GM21529 (cell line): ENCODE measurements around the gene POLR2J.

Source experiments
- ATAC-seq: cut with Tn5 transposase; IDR thresholded peaks from one replicate; pipeline ENCODE4 v1.9.1; 2021; ENCODE audit not compliant: unreplicated experiment

Gene POLR2J

DNA sequence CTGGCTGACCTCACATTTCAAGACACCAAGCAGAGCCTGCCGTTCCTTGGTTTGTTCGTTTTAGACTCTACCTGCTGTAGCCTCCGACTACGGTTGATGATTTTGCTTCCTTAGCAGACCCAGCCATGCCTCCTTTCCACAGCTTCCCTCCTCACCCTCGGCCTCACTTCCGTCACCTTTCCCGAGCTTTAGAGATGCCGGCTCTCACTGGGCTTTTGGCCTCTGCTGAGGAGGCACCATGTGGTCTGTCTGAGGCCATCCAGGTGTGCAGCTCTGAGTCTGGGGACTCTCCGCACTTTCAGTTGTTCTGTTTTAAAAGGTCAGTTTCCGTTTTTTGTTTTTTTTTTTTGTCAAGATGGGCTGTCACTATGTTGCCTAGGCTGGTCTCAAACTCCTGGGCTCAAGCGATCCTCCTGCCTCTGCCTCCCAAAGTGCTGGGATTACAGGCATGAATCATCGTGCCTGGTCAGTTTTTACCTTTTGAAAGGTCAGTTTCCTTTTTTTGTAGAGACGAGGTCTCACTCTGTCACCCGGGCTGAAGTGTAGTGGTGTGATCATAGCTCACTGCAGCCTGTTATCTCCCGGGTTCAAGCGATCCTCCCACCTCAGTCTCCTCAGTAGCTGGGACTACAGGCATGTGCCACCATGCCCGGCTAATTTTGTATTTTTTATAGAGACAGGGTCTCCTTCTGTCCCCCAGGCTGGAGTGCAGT is 33.6 kb downstream of the POLR2J start:
- peak; percentile 38 for ATAC-seq

DNA sequence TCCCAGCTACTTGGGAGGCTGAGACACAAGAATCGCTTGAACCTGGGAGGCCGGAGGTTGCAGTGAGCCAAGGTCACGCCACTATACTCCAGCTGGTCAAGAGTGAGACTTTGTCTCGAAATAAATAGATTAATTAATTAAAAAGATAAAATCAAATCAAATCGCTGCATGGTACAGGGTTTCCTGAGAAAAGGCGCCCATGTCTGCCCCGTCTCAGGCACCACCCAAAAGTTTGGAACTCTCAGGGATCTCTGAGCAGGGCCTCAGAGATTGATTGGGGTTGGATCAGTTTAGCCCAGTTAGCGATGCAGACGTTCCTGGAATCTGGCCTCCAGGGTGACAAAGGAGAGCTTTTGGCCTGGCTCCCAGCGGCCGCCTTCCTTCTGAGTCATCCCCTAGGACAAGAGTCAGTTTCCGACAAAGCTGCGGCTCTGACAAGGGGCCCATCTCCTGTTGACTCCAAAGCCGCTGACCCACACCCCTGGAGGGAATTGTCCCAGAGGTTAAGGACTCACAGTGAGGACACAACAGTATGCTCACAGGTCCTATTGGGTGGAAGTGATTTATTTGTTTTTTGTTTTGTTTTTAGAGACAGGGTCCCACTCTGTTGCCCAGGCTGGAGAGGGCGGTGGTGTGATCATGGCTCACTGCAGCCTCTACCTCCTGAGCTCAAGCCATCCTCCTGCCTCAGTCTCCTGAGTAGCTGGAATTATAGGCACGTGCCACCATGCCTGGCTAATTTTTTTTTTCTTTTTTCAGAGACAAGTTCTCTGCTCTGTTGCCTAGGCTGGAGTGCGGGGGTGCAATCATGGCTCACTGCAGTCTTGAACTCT is 38.5 kb downstream of the POLR2J start:
- no peak for ATAC-seq

DNA sequence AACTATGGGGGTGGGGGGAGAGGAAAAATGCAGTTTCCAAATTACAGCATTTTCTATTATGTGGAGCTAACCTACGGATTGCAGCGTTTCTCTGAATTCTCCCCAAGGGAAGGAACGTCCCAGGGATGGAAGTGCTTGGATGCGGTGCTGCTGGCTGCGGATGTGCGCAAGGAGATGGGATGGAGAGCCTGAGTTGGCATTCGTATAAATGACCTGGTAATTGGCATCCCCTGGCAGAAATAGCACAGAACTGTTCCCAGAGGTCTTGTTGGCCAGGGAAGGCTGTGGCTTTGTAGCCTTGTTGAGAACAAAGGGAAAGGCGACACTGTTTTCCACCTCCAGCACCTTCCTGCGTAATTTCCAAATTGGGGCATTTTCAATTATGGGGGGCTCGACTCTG is 42.6 kb downstream of the POLR2J start:
- ATAC-seq, result no peak

DNA sequence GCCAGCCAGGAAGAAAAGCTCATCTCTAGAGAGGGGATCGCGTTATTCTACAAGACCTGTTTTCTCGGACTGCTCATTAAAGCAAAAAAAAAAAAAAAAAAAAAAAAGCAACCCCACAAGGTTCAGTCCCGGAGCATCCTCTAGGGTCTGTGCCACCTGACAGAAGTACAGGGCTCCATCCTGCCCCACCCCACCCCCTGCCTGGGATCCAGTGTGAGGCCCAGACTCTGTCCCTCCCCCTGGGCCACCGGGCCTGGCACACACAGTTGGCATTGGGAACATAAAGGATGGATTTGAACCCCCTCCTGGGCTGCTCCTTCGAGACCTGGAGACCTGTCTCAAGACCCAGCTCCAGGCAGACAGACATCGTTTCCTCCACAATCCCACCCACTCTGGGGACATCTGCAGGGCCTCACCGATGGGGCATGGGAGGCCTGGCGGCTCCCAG is 44.7 kb downstream of the POLR2J start:
- ATAC-seq, result peak; percentile 9

DNA sequence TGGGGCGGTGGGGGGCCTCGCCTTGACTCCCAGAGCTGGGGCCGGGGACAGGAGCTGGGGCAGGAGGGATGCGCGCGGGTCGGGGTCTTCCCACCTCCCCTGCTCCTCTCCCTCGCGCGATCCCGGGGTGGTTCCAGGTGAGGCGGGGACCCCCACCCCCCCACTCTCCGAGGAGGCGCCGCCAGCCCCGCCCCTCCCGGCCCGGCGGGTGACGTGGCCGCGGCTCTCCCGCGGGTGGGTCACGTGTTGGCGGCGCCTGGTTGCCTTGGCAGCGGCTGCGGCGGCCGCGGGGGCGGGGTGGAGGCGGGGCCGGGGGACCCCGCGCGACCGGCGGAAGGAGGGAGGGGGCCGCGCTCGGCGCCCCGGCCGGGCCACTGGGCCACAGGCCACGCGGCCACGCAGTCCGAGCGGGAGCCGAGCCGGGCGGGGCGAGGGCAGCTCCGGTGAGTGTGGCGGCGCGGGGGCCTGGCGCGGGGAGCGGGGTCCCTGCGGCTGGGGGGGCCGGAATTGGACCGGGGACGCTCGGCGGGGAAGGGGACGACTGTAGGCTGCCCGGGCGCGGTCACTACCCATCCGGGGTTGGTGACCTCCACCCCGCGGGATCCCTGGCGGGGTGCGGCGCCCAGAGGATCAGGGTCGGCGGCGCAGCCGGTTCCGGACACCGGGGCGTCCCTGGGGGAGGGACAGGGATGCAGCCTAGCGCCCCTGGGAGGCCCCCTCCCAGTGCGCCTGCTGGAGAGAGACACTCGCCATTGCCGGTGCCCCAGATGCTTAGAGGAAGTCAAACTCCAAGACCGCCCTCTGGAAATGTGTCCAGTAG is 45.3 kb downstream of the POLR2J start, which contains the start of gene ORAI2:
TSS of gene ORAI2 (plus strand) at position 357 of the 820 bp plus-strand sequence. CDS start 5,382 bp downstream, outside the sequence.
- peak; percentile 54 for ATAC-seq

DNA sequence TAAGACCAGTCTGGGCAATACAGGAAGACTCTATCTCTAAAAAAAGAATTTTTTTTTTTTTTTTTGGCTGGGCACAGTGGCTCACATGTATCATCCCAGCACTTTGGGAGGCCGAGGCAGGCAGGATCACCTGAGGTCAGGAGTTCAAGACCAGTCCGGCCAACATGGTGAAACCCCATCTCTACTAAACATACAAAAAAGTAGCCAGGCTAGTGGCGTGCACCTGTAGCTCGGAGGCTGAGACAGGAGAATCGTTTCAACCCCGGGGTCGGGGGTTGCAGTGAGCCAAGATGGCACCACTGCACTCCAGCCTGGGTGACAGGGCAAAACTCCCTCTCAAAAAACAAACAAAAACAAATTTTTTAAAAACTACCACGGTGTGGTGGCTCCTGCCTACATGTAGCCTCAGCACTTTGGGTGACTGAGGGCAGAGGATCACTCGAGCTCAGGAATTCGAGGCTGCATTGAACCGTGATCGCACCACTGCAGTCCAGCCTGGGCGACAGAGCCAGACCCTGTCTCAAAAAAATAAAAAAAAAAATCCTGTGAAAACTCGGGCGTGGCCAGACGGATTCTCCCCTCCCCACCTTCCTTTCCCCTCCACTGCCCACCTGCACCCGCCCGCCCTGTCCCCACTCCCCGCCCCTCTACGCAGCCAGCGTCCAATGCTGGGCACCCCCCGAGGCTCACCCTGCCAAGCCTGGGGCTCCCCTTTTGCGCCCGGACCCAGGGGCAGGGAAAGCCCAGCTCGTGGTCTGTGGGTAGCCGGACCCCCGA is 46.1 kb downstream of the POLR2J start:
- peak; percentile 25 for ATAC-seq

DNA sequence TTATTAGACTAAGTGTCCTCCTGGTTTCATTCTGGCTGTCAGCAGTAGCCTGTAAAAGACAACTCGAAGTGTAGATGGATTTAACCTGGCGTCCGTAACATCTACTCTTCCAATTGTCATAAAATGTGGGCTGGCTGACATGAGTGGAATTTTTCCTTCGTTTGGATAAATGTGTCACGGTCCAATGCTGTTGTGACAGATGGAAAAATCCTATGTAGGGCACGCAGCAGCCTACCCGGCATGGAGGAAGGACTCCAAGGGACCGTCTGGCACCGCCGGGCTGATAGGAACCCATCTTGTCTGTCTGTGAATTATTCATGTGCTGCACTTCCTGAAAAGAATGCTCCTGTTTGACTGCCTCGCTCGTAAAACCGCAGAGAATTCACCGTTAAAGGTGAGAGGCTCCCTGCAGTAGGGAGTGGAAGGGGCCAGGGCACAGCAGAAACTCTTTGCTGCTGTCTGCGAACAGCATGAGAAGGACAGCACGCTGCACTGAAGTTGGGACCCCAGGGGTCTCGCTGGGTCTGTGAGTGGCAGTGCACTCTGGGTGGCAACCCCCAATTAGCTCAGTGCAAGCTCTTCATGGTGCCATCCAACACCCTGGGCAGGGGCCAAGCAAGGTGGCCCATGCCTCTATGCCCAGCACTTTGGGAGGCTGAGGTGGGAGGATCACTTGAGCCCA is 47.0 kb downstream of the POLR2J start:
- peak; percentile 33 for ATAC-seq

DNA sequence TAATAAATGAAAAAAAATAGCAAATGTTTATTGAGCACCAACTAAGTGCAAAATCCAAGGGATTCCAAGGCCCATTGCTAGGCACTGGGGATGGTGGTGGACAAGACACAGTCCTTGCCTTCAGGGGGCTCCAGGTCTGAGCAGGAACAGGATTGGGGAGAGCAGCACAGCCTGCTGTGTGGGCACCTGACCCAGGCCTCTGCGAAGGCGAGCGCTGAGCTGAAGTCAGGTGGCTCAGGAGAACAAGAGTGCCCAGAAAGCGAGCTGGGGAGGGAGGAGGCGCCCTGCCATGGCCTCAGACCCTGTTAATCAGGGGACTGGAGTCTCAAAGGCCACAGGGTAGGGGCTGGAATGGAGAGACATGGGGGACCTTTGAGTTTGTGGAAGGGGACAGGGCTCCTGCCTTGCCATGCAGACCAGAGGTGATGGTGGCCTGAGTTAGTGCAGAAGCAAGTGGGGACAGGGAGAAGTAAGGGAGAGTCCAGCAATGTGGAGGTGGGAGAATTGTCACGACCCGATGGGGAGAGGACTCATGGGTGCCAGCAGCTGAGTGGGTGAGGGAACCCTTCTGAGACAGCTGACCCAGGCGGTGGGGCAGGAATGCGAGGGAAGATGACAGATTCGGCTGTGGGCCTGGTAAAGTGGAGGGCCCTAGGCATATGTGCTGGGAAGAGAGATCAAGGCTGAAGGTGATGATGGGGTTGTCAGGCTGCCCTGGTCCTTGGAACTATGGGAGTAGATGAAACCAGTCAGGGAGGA is 49.4 kb downstream of the POLR2J start:
- no peak for ATAC-seq

DNA sequence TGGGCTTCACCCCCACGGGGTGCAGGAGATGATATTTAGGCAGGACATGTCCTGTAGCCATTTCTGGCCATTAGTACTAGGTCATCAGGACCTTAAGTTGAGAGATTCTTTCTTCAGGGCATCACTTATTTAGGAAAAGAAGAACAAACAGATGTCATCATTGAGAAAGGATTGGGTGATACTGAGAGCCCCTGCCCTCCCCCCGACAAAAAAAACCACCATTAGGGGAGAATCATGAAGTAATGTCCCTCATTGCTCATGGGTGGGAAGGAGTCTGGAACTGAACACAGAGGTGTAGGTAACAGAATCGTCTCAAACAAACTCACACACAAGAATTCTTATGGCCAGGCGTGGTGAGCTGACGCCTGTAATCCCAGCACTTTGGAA is 51.7 kb downstream of the POLR2J start:
- ATAC-seq, result no peak

DNA sequence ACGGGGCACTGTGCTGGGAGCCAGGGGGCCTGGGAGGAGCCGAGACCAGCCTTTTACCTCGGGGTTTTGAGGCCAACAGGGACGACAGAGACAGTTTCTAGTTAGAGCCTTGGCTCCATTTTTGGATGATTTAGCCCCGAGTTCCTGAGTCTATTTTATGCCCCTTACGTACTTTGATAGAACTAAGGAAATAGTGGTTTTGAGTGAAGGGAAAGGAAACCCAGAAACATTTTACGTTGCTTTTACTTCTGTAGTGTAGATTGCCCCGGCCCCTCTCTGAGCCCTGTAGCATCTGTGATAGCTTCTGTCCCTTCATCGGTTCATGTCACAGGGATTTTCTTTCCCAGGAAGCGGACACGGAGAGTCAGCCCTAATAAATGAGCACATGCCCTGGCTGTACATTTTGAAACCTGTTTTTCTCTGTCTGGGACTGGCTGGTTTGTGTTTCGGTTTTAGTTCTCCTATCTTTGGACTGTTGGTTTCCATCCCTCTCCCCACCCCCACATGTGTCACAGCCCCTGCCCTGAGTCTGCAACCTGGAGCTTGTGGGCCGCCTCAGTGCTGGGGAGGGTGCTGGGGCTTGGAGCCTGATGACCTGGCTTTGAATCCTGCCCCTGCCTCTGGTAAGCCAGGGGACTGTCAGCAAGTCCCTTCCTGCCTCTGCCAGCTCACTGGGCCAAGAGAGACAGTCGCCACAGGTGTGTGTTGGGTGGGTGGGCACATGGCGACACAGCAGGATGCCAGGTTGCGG is 52.3 kb downstream of the POLR2J start:
- peak; percentile 46 for ATAC-seq

DNA sequence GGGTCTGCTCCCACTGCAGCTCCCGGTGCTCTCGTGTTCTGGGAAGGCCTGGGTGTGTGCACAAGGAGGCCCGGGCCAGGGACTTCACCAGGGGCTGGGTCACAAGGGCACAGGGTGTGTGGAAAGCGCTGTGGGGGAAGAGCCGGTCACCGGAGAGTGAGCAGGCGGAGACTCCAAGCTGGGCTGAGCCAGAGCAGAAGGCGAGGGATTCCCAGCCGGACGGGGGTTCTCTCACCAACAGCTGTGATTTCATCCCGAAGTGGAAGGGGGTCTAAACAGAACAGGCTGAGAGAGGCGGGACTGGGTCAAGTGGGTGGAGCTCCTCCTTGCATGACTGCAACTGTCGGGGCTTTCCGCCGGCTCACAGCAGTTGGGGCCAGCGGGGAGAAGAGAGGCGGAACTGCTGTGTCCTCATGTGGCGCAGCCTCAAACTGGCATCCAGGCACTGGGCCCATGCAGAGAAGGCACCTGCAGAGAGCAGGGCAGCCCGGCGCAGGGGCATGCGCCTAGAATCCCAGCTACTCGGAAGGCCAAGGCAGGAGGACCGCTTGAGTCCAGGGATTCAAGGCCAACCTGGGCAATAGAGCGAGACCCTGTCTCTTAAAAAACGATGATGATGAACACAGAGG is 53.0 kb downstream of the POLR2J start:
- ATAC-seq, result peak; percentile 66

DNA sequence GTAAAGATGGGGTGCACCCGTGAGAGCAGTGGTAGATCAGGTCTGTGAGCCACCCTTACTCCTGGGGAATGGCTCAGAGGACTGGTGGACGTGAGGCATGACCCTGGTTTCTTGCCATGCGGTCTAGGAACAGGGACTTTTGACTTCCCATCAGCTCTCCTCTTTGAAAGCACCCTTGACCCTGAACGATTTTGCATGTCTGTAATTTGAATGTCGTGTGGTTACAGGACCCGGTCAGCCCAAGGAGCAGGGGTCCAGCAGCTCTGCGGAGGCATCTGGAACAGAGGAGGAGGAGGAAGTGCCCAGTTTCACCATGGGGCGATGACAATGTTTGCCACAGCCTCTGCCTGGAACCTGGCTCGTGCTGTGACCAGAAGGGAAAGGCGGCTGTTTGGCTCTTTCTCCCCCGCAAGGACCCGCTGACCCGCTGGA is 53.9 kb downstream of the POLR2J start:
- ATAC-seq, result peak; percentile 31

DNA sequence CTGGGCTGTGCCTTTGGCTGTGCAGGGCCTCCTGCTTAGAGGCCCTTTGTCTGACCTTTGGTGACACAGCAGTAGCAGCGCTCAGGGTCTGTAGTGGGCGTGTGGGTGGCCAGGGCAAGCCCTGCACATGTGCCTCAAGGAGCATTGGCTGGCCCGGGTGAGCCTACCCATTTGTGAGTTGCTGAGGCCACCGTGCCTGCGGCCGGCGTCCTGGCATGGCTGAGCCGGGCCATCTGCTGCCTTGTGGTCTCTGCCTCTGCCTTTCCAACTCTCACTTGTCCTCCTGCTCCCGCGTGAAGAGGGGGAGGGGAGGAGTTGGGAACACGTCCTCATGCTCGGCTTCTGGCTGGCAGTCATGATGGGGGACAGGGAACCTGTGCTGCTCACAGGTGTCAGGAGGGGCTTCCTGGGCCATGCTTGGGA is 54.6 kb downstream of the POLR2J start:
- no peak for ATAC-seq
